Fibroblast of mammary gland (primary cell): ENCODE results near the gene SAXO2.
"Not testable (repeated sequence)": the region's sequence is repeated elsewhere in the genome, so short reads cannot be mapped to it uniquely, and the experiment has no call there.

ENCODE experiments used
- DNase-seq: peaks from one replicate; pipeline ENCODE4 v3.0.0-alpha.2; 2010; ENCODE audit warnings: low read depth
- H3K4me3 ChIP-seq: 2 replicates; pipeline ENCODE4 v1.5.1; 2011; ENCODE audit warnings: low read depth, mild to moderate bottlenecking, low read length, moderate library complexity; ENCODE audit not compliant: control insufficient read depth
- CTCF ChIP-seq: conservative IDR thresholded peaks from 2 replicates; pipeline ENCODE4 v1.5.1; 2011; ENCODE audit warnings: low read depth, low read length, inconsistent platforms; ENCODE audit not compliant: control insufficient read depth, insufficient read depth

SAXO2 gene

GRCh38 chr15:82262422-82263026 lies at the start of gene SAXO2, which contains the start of gene EFL1:
Gene SAXO2, plus strand, starts transcription at chr15:82262818. Its CDS starts 62 bp downstream, at chr15:82262880.
Gene EFL1, minus strand, starts transcription at chr15:82262734. Its CDS starts 956 bp downstream, at chr15:82261778.
- TF ChIP-seq CTCF = no peak

GRCh38 chr15:82216092-82216491 lies 46.5 kb upstream of the SAXO2 start:
- H3K4me3 ChIP-seq, DNase-seq: not testable (repeated sequence)

More at GRCh38 chr15:82262422-82263026, at the start of gene SAXO2, which contains the start of gene EFL1:
- H3K4me3 ChIP-seq = peak within 1 kb of the TSS; percentile 76
- DNase-seq = peak; percentile 75

GRCh38 chr15:82221535-82221934 lies 41.1 kb upstream of the SAXO2 start:
- H3K4me3 ChIP-seq = not testable (repeated sequence)
- DNase-seq = peak; percentile 21
- peak; percentile 6 for TF ChIP-seq CTCF

GRCh38 chr15:82228750-82229149 lies 33.9 kb upstream of the SAXO2 start:
- no peak for TF ChIP-seq CTCF
- H3K4me3 ChIP-seq = no peak overlapping the region
- DNase-seq = no peak

- no peak for DNase-seq
- TF ChIP-seq CTCF = no peak
These were observed 31.4 kb upstream of the SAXO2 start for GRCh38 chr15:82231233-82231632.

GRCh38 chr15:82231842-82232241 lies 30.8 kb upstream of the SAXO2 start:
- H3K4me3 ChIP-seq = no peak overlapping the region
- no peak for DNase-seq
- no peak for TF ChIP-seq CTCF

More at GRCh38 chr15:82231233-82231632, 31.4 kb upstream of the SAXO2 start:
- H3K4me3 ChIP-seq = no peak overlapping the region

- not testable (repeated sequence) for DNase-seq, H3K4me3 ChIP-seq
These were observed 24.6 kb upstream of the SAXO2 start for GRCh38 chr15:82237944-82238534.

- TF ChIP-seq CTCF = no peak
- no peak overlapping the region for H3K4me3 ChIP-seq
- no peak for DNase-seq
These were observed 22.8 kb upstream of the SAXO2 start for GRCh38 chr15:82239685-82240391.

GRCh38 chr15:82241836-82242499 lies 20.6 kb upstream of the SAXO2 start:
- not testable (repeated sequence) for H3K4me3 ChIP-seq
- peak; percentile 63 for DNase-seq

GRCh38 chr15:82243644-82244043 lies 19.0 kb upstream of the SAXO2 start:
- H3K4me3 ChIP-seq, DNase-seq: not testable (repeated sequence)

- not testable (repeated sequence) for H3K4me3 ChIP-seq, DNase-seq
These were observed 16.7 kb upstream of the SAXO2 start for GRCh38 chr15:82245956-82246355.
